HG03439 (cell line): ENCODE measurements around the gene BANF2.
"Not testable (repeated sequence)": the region's sequence is repeated elsewhere in the genome, so short reads cannot be mapped to it uniquely, and the experiment has no call there.

ENCODE experiments used
- ATAC-seq: cut with Tn5 transposase; IDR thresholded peaks from one replicate; pipeline ENCODE4 v1.9.1; 2021; ENCODE audit warnings: mild to moderate bottlenecking, moderate library complexity; ENCODE audit not compliant: unreplicated experiment

Gene BANF2

GRCh38 chr20:17682103-17682888, 17.5 kb upstream of the BANF2 start, which contains the start of gene RRBP1:
Gene RRBP1 (minus strand): TSS chr20:17682242. CDS start chr20:17660507, 21,735 bp downstream.
- peak; percentile 91 for ATAC-seq

GRCh38 chr20:17682889-17683198, 16.9 kb upstream of the BANF2 start:
- no peak for ATAC-seq

DNA sequence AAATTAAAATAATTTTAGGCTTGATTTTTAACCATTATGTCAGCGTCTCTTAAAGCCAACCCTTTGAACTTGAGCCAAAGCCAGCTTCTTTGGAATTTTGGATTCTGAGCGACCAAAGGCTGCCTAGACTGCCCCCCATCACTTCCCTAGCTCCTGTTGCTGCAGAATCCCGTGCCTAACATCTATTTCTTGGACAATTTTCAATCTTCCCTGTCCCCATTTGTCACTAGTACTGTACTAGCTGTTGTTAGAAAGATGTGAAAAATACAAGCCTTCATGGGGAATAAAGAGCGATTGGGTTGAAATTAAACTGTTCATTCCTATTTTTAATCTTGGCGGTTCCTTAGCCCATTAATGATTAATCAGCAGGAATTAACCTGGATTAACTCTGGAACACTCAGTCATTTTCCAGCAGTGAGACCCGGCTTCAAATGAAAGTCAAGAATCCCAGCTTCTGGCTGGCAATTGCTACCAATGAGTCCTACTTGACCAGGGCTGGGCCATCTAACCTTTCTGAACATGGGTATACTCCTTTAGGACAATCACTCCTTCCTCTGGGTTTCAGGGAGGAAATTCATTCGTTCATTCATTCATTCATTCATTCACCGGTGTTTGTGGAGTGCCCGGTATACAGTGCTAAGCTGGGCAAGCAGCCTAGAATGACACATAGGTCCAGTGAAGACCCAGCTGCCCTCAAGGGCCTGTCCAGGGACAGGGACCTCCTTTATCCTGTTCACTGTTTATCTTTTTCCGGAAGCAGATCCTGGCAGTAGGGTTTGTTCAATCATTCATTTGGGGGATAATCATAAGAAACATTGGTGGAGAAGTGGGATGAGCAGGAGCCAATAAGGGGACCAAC, 16.3 kb upstream of the BANF2 start:
- no peak for ATAC-seq

DNA sequence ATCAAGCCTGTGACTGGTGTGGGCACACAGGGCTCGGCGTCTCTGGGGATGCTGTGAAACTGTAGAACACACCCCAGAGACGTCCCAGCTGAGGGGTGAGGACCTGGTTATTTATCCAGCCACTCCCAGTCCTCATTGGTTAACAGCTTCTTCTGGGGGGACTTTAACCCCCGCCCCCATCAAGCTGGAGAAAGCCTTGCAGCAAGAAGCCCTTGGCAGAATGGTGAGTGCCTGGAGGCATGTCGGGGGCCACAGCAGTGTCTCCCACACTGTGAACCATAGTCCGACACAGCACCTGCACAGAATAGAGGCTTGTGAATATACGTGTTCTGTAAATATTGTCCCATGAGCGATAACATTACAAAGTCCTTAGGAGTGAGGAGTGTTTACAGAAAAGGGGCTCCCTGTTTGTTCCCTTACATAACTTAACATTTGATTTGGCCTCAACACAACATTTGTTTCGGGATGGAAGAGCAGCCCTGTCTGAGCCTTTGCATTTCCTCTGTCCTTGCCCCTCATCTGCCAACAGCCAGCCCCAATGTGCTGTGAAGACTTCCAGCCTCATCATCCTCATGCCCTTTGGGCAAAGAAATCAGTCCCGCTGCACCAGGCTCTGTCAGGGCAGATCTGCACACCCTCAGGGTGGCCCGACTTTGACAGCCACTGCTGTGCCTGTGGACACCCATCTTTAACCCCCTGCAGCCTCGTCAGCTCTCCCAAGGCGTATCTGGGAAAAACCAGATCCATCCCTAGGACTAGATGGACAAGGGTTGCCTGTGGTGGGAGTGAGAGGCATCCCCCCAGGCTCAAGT, 15.5 kb upstream of the BANF2 start:
- no peak for ATAC-seq

- no peak for ATAC-seq
Observed at GRCh38 chr20:17685168-17685567, 14.6 kb upstream of the BANF2 start.

GRCh38 chr20:17687800-17688199, 12.0 kb upstream of the BANF2 start:
- no peak for ATAC-seq

DNA sequence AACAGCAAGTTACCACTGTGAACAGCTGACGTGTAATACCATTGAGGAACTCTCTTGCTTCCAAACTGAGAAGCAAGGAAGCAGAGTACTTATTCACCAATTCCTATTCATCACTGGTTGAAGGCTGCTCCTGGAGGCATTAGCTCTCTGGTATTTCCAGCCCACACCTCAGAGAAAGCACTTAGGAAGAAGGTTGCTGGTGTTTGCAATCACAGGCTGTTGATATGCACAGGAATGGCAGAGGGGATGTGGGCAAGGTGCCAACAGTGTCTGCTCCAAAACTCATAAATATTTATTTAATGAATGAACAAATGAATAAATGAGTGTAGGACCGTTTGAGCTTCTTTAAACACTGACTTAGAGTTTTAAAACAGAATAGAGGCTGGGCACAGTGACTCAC, 10.8 kb upstream of the BANF2 start:
- no peak for ATAC-seq

DNA sequence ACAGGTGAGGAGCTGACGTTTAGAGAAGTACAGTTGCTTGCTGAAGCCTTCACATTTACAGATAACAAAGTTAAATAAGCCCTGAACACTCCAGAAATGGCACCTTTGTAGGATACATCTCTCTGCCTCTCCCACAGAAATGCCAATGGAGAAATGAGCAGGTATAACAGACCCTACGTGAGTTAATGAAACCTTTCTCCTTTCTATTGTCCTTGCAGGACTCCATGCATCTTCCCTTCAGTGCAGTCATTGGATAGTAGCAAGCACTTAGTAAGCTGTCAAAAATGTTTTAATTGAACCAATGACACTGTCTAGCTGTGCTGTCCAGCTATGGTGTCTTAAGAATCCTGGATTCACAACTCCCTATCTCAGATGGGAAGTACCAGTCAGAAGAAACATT, 9.6 kb upstream of the BANF2 start:
- ATAC-seq: no peak

- no peak for ATAC-seq
Observed at GRCh38 chr20:17691758-17692157, 8.0 kb upstream of the BANF2 start.

- no peak for ATAC-seq
Observed at GRCh38 chr20:17693444-17694001, 6.2 kb upstream of the BANF2 start.

DNA sequence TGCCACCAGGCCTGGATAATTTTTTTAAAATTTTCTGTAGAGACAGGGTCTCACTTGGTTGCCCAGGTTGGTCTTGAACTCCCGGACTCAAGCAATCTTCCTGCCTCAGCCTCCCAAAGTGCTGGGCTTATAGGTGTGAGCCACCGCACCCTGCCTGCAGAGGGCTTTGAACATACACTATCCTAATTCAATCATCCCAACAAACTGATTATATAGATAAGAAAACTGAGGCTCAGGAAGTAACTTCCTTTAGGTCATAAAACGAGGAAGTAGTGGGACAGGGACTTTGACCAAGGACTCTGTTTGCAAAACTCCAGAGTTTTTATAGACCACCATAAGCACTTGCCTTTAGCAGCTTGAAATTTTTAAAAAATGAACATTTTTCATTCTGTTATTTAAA, 5.0 kb upstream of the BANF2 start:
- no peak for ATAC-seq

GRCh38 chr20:17696287-17696686, 3.5 kb upstream of the BANF2 start:
- ATAC-seq: no peak

DNA sequence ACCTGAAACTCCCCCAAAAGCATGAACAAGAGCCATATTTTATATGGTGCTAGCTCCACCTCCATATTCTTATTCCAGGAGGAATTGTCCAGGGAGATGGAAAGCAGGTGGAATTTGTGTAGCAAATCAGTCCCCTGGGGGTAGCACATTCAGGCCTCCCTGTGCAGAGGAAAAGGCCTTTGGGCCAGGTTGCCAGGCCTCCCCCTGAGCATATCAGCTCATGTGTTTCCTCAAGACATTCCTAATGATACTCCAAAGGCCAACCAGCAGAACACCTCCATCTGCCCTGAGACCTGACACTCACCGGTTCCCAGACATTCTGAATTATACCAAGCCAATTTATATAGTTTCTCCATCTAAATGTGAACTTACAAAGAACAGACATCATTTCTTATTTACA, 2.6 kb upstream of the BANF2 start:
- ATAC-seq: no peak

DNA sequence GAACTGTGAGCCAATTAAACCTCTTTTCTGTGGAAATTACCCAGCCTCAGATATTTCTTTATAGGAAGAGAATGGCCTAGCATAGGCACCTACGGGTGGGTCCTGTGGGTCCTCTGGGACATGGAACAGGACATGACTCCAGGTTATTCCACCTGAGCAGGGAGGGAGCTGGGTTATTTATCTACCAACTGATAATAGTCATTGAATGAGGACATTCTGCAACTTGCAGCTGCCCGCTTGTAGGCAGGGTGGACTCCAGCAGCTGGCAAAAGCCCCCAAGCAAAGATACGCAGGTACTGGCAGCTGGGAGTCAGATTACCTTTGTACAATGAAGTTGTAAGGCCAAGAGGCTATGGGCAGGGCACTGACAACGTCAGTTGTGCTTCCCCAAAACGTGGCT, 1.4 kb upstream of the BANF2 start:
- ATAC-seq: no peak

DNA sequence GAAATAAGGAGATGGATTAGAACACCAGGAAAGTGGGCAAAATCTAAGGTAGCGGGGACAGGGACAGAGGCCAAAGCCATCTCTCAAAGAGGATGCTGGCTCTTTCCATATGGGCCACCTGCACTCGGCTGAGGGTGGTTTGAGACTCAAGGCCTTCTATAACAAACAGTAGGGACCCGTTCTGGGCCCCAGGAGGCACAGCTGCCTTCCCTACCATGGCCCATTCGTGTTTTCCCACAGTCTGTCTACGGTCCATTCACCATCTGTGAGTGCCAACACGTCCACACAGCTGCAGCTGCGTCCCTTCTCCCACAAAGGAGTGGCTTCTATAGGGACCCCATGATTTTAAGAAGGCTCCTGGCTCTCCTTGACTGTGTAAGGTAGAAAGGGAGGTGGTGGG, 871 bp downstream of the BANF2 start:
- ATAC-seq: no peak

DNA sequence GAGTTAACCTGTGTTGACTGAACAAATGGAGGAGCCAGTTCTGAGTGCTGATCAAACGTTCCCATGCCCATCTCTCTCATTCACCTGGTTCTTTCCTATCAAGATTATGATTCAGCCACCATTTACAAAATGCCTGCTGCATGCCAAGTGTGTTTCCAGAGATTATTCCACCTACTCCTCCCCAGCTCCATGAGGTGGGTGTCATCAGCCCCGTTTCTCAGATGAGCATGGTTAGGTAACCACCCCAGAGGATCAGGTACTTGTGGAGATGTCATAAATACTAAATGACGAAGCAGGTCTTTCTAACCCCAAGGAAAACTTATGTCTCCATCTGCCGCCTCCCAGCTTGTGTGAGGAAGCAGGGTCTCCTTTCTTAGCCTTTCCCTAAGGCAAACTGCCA, 2.1 kb downstream of the BANF2 start:
- ATAC-seq: no peak

DNA sequence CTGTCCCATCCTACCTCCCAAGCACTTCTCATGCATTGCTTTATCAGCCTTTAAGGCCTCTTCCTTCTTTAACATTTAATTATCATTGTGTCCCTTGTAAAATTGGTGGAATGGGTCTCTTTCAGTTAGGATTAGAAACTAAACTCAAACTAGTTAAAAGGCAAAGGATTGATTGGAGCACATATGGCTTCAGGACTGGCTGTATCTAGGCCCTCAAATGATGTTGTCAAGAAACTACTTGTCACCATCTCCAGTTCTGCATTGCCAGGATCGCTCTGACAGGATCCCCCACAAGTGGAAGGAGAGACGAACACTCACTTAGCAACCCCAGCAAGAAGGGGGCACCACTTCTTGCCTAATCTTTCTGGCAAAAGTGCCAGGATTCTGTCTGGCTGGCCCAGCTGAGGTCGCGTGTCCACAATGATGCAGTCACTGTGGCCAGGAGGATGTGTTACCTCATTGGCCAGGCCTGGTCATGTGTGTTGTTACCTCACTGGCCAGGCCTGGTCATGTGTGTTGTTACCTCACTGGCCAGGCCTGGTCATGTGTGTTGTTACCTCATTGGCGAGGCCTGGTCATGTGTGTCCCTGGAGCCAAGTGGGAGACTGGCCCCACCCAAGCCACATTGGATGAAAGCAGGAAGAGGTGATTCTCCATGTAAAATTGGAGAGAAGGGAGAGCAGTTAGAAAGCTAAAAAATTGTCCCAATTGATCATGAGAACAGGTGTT, 5.0 kb downstream of the BANF2 start:
- no peak for ATAC-seq

- no peak for ATAC-seq
Observed at GRCh38 chr20:17705916-17706315, 6.2 kb downstream of the BANF2 start.

DNA sequence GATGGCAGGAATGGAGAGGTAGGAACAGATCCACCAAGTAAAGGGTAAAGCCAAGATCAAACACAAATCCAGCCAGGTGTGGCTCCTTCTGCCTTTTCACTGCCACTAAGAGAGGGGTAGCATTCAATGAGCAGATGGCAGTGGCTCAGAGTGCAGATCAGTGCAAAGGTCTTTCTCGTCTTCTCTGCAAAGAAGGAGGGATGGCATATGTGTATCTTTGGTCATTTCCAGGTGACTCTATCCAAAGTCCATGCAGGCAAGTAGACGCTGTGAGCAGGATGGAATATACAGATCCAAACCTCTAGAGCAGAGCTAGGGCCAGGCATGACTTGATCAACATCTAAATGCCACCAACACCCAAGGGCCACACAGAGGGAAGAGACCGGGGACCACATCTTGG, 6.9 kb downstream of the BANF2 start:
- ATAC-seq: no peak

DNA sequence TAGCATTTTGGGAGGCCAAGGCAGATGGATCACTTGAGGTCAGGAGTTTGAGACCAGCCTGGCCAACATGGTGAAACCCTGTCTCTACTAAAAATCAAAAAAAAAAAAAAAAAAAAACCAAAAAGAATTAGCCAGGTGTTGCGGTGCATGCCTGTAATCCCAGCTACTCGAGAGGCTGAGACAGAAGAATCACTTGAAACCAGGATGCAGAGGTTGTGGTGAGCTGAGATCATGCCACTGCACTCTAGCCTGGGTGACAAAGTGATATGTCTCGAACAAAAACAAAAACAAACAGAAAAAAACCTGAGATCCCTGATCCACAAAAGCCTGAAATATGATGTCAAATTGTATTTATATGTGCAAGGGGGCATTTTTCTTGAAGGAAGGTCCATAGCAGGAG, 8.2 kb downstream of the BANF2 start:
- ATAC-seq: not testable (repeated sequence)
